Bronchial epithelial cell (primary cell): ENCODE results near the gene WFS1. TPM values are rescaled to one million over a fixed set of nuclear protein-coding genes. Genes with fewer than 3 reads are reported as not detected.

Source experiments
- DNase-seq: peaks from one replicate; pipeline ENCODE4 v3.0.0-alpha.2; 2010; ENCODE audit warnings: low read depth
- FAIRE-seq: peaks from 2 replicates; lab custom pipeline; 2011; peaks lifted over from hg19 to GRCh38; lab: Jason Lieb, UNC
- H3K27me3 ChIP-seq: 2 replicates; pipeline ENCODE4 v1.5.1; 2011; ENCODE audit warnings: low read length; ENCODE audit not compliant: control insufficient read depth, insufficient read depth
- H3K36me3 ChIP-seq: 2 replicates; pipeline ENCODE4 v1.5.1; 2011; ENCODE audit warnings: low read length; ENCODE audit not compliant: control insufficient read depth, insufficient read depth
- H3K4me3 ChIP-seq: 2 replicates; pipeline ENCODE4 v1.5.1; 2011; ENCODE audit warnings: mild to moderate bottlenecking, low read depth, low read length, control low read depth
- CTCF ChIP-seq: IDR thresholded peaks from 2 replicates; pipeline ENCODE4 v1.5.1; 2011; ENCODE audit warnings: mild to moderate bottlenecking, moderate library complexity, low read length, control low read depth, inconsistent platforms; ENCODE audit not compliant: insufficient read depth, severe bottlenecking
- total RNA-seq: library from RNA; depleted of rRNA; stranded (reverse); fragments of >200 nt; gene quantifications from 2 replicates; pipeline ENCODE4 v1.2.1, GENCODE V29; 2014

Gene WFS1
- total RNA-seq, 1 donor from 2014 or later = 7.9 TPM

DNA sequence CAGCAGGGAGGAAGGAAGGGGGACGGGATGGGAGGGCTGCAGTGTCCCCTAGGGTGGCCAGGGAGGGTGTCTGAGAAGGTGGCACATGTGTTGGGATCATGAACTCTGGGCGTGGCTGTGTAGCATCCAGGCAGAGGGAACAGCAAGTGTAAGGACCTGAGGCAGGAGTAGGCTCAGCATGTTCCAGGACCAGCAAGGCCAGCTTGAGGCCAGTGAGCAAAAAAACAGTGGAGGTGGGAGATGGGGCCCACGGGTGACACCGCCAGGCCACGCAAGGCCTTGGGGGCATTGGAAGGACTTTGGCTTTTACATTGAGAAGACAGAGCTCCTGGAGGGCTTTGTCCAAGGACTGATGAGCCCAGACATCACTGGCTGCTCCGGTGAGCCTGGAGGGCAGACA lies 16.5 kb upstream of the WFS1 start:
- H3K4me3 ChIP-seq = no peak overlapping the region
- no peaks in the 10 kb centered on the region for H3K27me3 ChIP-seq
- no peaks in the 10 kb centered on the region for H3K36me3 ChIP-seq
- no peak for TF ChIP-seq CTCF
- FAIRE-seq (no peak), DNase-seq (no peak)

DNA sequence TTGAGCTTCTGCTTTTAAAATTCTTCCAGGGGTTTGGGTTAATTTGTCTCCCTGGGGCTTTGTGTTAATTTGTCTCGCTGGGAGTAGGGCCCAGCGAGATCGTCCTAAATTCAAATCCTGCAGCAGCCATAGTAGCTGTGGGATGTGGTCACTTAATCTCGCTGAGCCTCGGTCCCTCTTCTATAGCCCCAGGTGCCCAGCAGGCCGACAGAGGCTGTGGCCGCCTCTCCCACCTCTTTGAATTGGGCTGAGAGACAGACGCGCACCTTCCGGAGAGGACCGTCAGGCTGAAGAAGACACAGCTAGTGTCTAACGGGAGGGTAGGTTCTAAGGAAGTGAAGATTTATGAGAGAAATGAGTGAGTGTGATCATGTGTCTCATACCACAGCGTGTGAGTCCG lies 15.7 kb upstream of the WFS1 start:
- no peaks in the 10 kb centered on the region for H3K36me3 ChIP-seq
- H3K27me3 ChIP-seq = no peaks in the 10 kb centered on the region
- TF ChIP-seq CTCF = no peak
- no peak overlapping the region for H3K4me3 ChIP-seq
- no peak for DNase-seq
- no peak for FAIRE-seq

DNA sequence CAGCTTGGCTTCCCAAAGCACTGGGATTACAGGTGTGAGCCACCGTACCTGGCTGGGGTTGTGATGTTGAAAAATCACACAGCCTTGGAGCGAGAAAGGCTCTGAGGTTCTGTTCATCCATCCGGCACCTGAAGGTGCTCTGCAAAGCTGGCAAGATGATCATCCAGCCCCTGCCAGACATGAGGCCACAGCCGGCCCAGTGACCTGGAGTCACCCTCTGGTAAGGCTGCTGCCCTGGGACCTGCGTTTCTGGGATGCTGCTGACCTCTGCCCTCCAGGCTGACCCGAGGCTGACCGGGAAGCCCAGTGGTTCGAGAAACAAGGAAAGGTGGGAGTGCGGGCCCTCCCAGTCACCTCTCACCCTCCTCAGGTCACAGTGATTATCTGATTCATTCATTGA lies 13.5 kb upstream of the WFS1 start:
- Histone ChIP-seq H3K27me3 (no peaks in the 10 kb centered on the region), H3K4me3 (no peak overlapping the region), H3K36me3 (no peaks in the 10 kb centered on the region)
- DNase-seq (no peak), FAIRE-seq (no peak)
- no peak for TF ChIP-seq CTCF

- H3K36me3 ChIP-seq = no peaks in the 10 kb centered on the region
- no peak overlapping the region for H3K4me3 ChIP-seq
- peak; percentile 47 for FAIRE-seq
- H3K27me3 ChIP-seq = no peaks in the 10 kb centered on the region
- no peak for TF ChIP-seq CTCF
- DNase-seq = peak; percentile 38
Measured at GRCh38 chr4:6257247-6258025, 12.2 kb upstream of the WFS1 start.

GRCh38 chr4:6258026-6258360 lies 11.7 kb upstream of the WFS1 start:
- no peak for TF ChIP-seq CTCF
- no peak for DNase-seq
- H3K4me3 ChIP-seq = no peak overlapping the region
- no peaks in the 10 kb centered on the region for H3K27me3 ChIP-seq
- no peaks in the 10 kb centered on the region for H3K36me3 ChIP-seq
- no peak for FAIRE-seq

GRCh38 chr4:6258741-6259140 lies 10.9 kb upstream of the WFS1 start:
- Histone ChIP-seq H3K4me3 (no peak overlapping the region), H3K36me3 (no peaks in the 10 kb centered on the region)
- no peak for FAIRE-seq

More at GRCh38 chr4:6258741-6259140, 10.9 kb upstream of the WFS1 start:
- TF ChIP-seq CTCF = no peak
- DNase-seq = no peak
- H3K27me3 ChIP-seq = no peaks in the 10 kb centered on the region
